Epithelial cell of proximal tubule (primary cell): Measurements from ENCODE around the gene LGMN. TPM values are rescaled to one million over a fixed set of nuclear protein-coding genes. Genes with fewer than 3 reads are reported as not detected.
"Not testable (repeated sequence)": the region's sequence is repeated elsewhere in the genome, so short reads cannot be mapped to it uniquely, and the experiment has no call there.

Experiments used
- DNase-seq: peaks from one replicate; pipeline ENCODE4 v3.0.0-alpha.2; 2011; ENCODE audit warnings: low read depth
- H3K4me3 ChIP-seq: 2 replicates; pipeline ENCODE4 v1.5.1; 2011; ENCODE audit warnings: low read depth, mild to moderate bottlenecking, low read length
- total RNA-seq: library from RNA; depleted of rRNA; stranded (reverse); fragments of >200 nt; gene quantifications from 2 replicates; pipeline ENCODE4 v1.2.3, GENCODE V29; 2015
- TF ChIP-seq, protein P1 (sequence below): conservative IDR thresholded peaks from 2 replicates; pipeline ENCODE4 v1.5.1; 2012; ENCODE audit warnings: low read depth, mild to moderate bottlenecking, low read length

LGMN gene
- total RNA-seq, 1 donor from 2014 or later, result 63.5 TPM

DNA sequence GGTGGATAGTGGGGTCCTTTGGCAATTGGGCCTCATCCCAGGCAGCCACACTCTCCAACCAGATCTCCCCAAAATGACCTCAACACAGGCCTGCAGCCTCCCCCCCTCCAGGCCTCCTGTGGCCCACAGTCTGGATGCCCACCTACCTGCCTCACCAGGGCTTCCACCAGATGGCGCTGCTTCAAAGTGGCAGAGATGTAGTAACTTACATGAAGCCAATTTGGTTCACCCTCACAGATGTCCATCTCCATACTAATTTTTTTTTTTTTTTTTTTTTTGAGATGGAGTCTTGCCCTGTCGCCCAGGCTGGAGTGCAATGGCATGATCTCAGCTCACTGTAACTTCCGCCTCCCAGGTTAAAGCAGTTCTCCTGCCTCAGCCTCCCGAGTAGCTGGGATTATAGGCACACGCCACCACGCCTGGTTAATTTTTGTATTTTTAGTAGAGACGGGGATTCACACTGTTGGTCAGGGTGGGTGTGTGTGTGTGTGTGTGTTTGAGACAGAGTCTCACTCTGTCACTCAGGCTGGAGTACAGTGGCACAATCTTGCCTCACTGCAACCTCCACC lies 33.6 kb downstream of the LGMN start:
- H3K4me3 ChIP-seq, DNase-seq: not testable (repeated sequence)
- TF ChIP-seq, protein P1, sequence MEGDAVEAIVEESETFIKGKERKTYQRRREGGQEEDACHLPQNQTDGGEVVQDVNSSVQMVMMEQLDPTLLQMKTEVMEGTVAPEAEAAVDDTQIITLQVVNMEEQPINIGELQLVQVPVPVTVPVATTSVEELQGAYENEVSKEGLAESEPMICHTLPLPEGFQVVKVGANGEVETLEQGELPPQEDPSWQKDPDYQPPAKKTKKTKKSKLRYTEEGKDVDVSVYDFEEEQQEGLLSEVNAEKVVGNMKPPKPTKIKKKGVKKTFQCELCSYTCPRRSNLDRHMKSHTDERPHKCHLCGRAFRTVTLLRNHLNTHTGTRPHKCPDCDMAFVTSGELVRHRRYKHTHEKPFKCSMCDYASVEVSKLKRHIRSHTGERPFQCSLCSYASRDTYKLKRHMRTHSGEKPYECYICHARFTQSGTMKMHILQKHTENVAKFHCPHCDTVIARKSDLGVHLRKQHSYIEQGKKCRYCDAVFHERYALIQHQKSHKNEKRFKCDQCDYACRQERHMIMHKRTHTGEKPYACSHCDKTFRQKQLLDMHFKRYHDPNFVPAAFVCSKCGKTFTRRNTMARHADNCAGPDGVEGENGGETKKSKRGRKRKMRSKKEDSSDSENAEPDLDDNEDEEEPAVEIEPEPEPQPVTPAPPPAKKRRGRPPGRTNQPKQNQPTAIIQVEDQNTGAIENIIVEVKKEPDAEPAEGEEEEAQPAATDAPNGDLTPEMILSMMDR, result peak; percentile 89

- H3K4me3 ChIP-seq, result no peak overlapping the region
- TF ChIP-seq, protein P1, result no peak
- no peak for DNase-seq
These were observed 35.8 kb downstream of the LGMN start for GRCh38 chr14:92712654-92713051.

DNA sequence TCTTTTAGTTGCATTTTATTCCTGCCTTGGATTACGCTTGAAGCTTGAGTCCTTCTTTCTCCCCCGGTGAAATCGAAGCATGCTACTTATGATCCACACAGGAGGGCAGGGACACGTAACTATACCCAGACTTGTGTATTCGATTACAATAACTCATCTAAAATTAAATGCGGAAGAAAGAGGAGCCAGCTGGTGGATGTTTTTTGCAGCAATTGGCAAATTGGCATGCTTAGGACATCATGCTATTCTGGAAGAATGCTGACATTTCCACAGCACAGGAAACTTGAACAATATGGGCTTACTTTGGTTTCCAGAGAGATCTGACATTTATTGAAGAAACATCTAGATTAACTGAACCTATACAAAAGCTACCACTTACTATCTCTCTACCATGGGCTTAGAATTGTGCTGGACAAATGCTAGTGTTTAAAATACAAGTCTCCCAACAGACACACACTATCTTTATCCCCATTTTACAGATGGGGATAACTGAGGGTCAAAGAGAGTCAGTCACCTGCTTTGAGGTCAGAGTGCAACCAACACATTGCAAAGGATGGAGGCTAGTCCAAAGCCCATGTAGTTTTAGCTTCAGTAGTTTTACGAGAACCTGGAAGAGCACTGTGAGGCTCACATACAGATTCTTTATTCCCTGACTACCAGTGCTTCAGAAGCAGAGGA lies 36.3 kb downstream of the LGMN start:
- TF ChIP-seq, protein P1, result no peak
- no peak overlapping the region for H3K4me3 ChIP-seq

DNA sequence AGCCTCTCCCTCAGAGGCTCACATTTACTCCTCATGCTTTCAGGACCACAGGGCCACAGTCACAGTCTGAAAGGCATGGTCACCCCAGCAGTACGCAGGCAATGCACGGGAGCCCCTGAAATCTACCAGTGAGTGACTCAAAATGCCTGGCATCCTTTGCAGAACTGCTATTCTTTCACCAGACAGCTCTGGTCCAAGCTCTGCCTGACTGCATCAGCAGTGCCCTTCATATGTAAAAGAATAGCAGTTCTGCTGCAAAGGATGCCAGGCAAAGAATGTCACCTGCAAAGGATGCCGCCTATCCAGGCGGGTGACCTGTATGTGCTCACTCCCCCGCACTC lies 38.5 kb downstream of the LGMN start:
- TF ChIP-seq, protein P1, result no peak
- no peak for DNase-seq
- H3K4me3 ChIP-seq, result no peak overlapping the region

More for the DNA sequence above, 36.3 kb downstream of the LGMN start:
- DNase-seq, result no peak

- no peak overlapping the region for H3K4me3 ChIP-seq
- no peak for DNase-seq
- TF ChIP-seq, protein P1, result no peak
These were observed 39.0 kb downstream of the LGMN start for GRCh38 chr14:92709340-92710000.

DNA sequence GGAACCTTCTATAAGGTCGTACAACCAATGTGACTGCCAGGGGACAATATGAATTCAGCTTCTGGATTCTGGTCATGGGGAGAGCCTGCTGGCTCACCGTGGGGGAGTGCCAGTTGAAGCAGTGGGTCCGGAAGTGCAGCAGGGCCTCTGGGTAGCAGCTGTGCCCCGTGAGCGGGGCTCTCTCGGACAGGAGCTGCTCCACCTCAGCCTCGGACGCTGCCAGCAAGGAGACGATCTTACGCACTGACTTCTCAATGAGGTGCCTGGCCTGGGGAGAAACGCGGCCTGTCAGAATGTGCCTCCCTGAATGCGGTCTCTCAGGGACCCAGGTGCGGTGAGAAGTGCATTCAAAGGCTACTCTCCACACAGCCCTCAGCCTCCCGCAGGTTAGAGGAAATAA lies 42.0 kb downstream of the LGMN start:
- TF ChIP-seq, protein P1, result no peak
- DNase-seq, result no peak
- no peak overlapping the region for H3K4me3 ChIP-seq
